ENCODE measurements around the gene GATM.
"Not testable (repeated sequence)": the region's sequence is repeated elsewhere in the genome, so short reads cannot be mapped to it uniquely, and the experiment has no call there.

DNA sequence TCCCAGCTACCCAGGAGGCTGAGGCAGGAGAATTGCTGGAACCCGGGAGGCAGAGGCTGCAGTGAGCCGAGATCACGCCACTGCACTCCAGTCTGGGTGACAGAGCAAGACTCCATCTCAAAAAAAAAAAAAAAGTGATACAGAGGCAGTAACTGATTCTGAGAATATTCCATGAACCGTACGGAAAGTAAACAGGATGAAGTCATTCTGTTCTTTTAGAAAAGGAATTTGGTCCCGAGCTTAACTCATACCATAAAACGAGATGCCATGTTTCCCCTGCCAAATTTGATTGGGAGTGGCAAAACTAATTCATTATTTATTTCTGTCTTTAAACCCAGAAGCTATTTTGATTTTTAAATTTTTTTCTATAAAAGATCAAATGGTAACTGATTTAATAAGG lies 11.1 kb downstream of the GATM start:
- TF ChIP-seq, protein P1, sequence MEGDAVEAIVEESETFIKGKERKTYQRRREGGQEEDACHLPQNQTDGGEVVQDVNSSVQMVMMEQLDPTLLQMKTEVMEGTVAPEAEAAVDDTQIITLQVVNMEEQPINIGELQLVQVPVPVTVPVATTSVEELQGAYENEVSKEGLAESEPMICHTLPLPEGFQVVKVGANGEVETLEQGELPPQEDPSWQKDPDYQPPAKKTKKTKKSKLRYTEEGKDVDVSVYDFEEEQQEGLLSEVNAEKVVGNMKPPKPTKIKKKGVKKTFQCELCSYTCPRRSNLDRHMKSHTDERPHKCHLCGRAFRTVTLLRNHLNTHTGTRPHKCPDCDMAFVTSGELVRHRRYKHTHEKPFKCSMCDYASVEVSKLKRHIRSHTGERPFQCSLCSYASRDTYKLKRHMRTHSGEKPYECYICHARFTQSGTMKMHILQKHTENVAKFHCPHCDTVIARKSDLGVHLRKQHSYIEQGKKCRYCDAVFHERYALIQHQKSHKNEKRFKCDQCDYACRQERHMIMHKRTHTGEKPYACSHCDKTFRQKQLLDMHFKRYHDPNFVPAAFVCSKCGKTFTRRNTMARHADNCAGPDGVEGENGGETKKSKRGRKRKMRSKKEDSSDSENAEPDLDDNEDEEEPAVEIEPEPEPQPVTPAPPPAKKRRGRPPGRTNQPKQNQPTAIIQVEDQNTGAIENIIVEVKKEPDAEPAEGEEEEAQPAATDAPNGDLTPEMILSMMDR (conservative IDR thresholded peaks at IDR 0.05 in 1 of 2, IDR thresholded peaks at IDR 0.05 in 1 of 2; ENCODE audit: extremely low read depth in 1 of 2, insufficient read depth in 1 of 2, low read depth in 1 of 2, low read length in 2 of 2) = not testable (repeated sequence)
- not testable (repeated sequence) for TF ChIP-seq EZH2 (IDR thresholded peaks at IDR 0.05; ENCODE audit: borderline replicate concordance, low read length)

Measured in mammary epithelial cell (primary cell).